HEK293T (cell line): ENCODE results near the gene NEURL4.

Experiments used
- ARNT ChIP-seq: fragments of 450-650 bp; IDR thresholded peaks from 2 replicates; pipeline ENCODE4 v1.6.1; 2017; ENCODE audit warnings: mild to moderate bottlenecking
- BHLHE40 ChIP-seq: fragments of 450-650 bp; IDR thresholded peaks from 2 replicates; pipeline ENCODE4 v1.6.1; 2016; ENCODE audit warnings: mild to moderate bottlenecking, moderate library complexity, borderline replicate concordance
- CTBP1 ChIP-seq: fragments of 450-650 bp; IDR thresholded peaks from 2 replicates; pipeline ENCODE4 v1.6.1; 2016; ENCODE audit warnings: borderline replicate concordance
- FOXM1 ChIP-seq: fragments of 450-650 bp; IDR thresholded peaks from 2 replicates; pipeline ENCODE4 v1.6.1; 2017; ENCODE audit warnings: mild to moderate bottlenecking, borderline replicate concordance
- NFRKB ChIP-seq: fragments of 450-650 bp; IDR thresholded peaks from 2 replicates; pipeline ENCODE4 v1.6.1; 2016; ENCODE audit warnings: mild to moderate bottlenecking, moderate library complexity
- SP1 ChIP-seq: fragments of 450-650 bp; IDR thresholded peaks from 2 replicates; pipeline ENCODE4 v1.6.1; 2017

GRCh38 chr17:7361906-7362305 is 32.8 kb upstream of the NEURL4 start:
- no peak for TF ChIP-seq CTBP1
- no peak for TF ChIP-seq FOXM1
- no peak for TF ChIP-seq BHLHE40
- no peak for TF ChIP-seq NFRKB
- TF ChIP-seq SP1: no peak
- no peak for TF ChIP-seq ARNT
